ENCODE results near the gene SCYGR8. TPM values are rescaled to one million over a fixed set of nuclear protein-coding genes. Genes with fewer than 3 reads are reported as not detected.

The SCYGR8 gene
- polyA plus RNA-seq, 6 donors from 2014 or later, result not detected

Other genes starting within 250 kb of the SCYGR8 start
- not detected for gene SCYGR2, start 147.0 kb upstream of the SCYGR8 start, polyA plus RNA-seq (ENCODE audit: low read depth in 6 of 6)
- gene SCYGR3, start 131.1 kb upstream of the SCYGR8 start, polyA plus RNA-seq (ENCODE audit: low read depth in 6 of 6), result not detected
- gene SCYGR4, start 128.4 kb upstream of the SCYGR8 start, polyA plus RNA-seq (ENCODE audit: low read depth in 6 of 6), result not detected
- gene SCYGR5, start 79.1 kb upstream of the SCYGR8 start, polyA plus RNA-seq (ENCODE audit: low read depth in 6 of 6), result not detected
- not detected for gene SLC19A3, start 27.9 kb upstream of the SCYGR8 start, polyA plus RNA-seq (ENCODE audit: low read depth in 6 of 6)
- gene SCYGR6, start 21.1 kb upstream of the SCYGR8 start, polyA plus RNA-seq (ENCODE audit: low read depth in 6 of 6), result not detected
- not detected for gene SCYGR7, start 17.6 kb upstream of the SCYGR8 start, polyA plus RNA-seq (ENCODE audit: low read depth in 6 of 6)
- under 1 TPM in 1 of 6 donors, not detected in 5; 0.94 TPM for gene CCL20, start 67.9 kb downstream of the SCYGR8 start, polyA plus RNA-seq (ENCODE audit: low read depth in 6 of 6)
- not detected for gene DAW1, start 125.7 kb downstream of the SCYGR8 start, polyA plus RNA-seq (ENCODE audit: low read depth in 6 of 6)